Stromal cell of bone marrow (primary cell): ENCODE measurements around the gene CFAP141.
A peak's percentile ranks its signal among the peaks of the same experiment; 100 is the strongest.
"Not testable (repeated sequence)": the region's sequence is repeated elsewhere in the genome, so short reads cannot be mapped to it uniquely, and the experiment has no call there.

Experiments
- DNase-seq: peaks from one replicate; pipeline ENCODE4 v3.0.0-alpha.2; 2012; ENCODE audit warnings: low read depth

CFAP141 gene

GRCh38 chr1:154206196-154206595 lies at the start of gene CFAP141:
Gene CFAP141, minus strand, starts transcription at chr1:154206333. Its CDS starts 26 bp downstream, at chr1:154206307.
- no peak for DNase-seq

- no peak for DNase-seq
Observed at GRCh38 chr1:154253671-154254070, 47.5 kb upstream of the CFAP141 start.

DNA sequence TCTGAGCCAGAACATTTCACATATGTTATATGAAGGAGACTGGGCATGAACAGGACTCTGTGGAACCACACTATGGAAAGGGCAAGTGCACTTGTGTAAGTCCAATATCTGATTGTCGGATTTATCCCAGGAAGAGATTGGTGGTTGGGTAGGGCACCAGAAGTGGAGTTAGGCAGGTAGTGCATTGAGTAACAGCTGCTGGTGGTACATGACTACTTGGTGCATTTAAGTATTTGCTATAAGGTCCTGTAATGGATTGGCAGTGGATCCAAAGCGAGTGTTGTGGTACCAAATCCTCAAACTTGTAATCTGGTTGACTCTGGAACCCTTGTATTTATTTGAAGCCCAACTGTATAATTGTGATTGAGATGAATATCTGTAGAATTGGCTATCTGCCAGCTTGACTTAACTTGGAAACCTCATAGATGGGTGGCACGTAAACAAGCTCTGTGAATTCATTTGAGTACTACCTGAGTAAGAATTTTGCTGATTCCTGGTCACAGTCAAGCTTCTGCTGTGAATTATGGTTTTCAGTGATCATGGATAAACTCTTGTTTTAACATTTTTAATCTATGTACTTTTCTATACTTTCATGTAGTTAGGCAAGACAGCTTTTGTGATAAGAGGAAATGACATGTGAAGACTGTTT lies 35.7 kb upstream of the CFAP141 start:
- no peak for DNase-seq

DNA sequence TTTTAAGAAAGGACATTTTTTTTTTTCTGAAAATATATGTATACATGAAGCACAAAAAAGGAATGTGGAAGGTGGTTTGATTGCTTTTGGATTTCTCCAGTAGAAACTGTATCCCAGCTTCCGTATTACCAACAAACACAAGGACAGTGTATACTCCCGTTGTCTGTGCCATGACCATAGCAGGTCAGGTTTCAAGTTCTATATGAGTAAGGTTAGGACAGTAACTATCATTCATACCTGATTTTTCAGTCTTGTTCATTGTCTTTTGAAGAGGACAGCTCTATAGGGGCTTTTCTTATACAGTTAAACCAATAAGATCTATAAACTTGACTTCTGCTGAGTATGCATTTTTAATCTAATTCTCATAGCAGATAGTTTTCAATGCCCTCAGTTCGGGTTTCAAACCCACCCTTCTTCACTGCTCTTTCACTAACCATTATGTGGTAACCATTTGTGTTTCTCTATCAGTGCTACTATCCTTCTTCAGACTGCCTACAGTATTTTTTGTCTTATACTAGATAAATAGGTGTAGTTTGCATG lies 34.2 kb upstream of the CFAP141 start:
- DNase-seq, result no peak

- no peak for DNase-seq
Observed at GRCh38 chr1:154239491-154239890, 33.4 kb upstream of the CFAP141 start.

DNA sequence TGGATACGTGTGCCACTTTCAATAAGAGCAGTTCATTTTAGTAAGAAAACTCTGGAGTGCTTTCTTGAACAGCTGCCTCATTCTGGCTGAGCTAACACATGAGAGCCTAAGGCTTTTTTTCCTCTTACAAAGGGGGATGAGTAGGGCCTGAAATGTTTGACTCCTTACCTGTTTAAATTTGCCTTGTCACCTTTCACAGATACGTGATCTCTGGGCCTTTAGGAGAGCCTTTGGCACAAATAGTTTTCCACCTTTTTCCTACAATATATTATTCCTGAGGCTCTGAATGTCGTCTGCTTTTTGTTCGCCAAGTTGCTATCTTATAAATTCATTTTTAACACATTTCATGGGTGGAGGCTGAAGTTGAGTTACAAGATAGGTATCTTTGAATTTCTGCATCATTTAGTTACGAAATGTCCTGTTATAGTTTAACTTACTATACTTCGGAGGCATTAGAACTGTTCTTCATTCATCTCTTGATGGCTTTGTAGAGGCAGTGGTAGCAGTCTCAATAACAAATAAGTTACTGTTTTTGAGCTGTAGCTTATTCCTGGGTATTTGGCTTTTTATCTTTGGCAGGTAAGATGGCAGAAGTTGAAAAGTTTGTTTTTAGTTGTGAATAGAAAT lies 31.9 kb upstream of the CFAP141 start:
- DNase-seq, result no peak

DNA sequence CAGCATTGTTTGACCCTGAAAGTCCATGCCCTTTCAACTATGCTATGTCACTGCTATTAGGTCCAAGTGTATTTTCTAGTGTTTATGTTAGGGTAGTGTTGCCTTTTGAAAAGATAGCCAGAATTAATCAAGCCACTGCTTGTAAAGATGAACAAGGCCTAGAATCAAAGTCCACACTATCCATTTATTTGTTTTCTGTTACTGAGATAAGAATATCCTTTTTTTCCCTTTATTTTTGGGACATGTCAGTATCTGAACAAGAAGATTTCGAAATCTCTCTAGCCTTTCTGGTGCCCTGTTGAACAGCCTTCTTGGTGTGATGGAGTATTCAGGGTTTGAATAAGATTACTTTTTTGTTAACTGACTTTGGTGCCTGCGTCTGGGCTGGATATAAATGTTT lies 31.3 kb upstream of the CFAP141 start:
- no peak for DNase-seq

- DNase-seq, result no peak
Observed at GRCh38 chr1:154236855-154237254, 30.7 kb upstream of the CFAP141 start.

- DNase-seq, result not testable (repeated sequence)
Observed at GRCh38 chr1:154233127-154233526, 27.0 kb upstream of the CFAP141 start.

GRCh38 chr1:154231112-154231511 lies 25.0 kb upstream of the CFAP141 start:
- not testable (repeated sequence) for DNase-seq

GRCh38 chr1:154225370-154225769 lies 19.2 kb upstream of the CFAP141 start:
- no peak for DNase-seq

DNA sequence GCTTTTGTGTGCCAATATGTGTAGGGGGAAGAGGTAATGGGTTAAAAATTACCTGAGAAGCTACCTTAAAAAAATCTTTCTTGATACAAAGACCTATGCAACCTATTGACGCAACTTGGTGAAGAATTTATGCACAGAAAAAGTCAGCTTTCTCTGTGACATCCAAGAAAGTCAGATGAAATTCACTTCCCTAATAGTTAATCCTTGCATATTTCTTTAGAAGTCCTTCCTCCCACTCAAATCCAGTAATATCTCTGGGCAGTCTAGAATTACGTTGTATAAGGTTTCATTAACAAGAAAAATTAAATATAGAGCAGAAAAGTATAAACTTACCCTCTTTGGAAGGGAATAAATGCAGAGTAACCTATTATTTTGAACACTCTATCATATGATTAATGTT lies 17.5 kb upstream of the CFAP141 start:
- DNase-seq, result no peak

DNA sequence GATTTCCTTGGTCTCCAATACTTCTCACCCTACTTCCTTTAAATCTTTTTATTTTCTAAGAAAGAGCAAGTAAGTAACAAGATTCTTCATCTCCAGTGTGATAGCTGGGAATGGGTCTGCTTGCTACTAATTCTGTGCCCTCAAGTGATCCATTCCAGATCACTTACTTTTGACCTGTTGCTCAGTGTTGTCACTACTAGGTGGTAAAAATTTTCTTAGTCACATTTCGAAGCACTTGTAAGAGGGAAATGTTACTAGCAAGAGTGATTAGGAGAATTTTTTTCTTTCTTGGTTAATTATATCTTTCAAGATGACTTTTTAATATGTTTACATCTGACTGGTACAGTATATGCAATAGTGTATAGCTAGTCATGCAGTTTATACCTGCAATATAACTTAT lies 16.8 kb upstream of the CFAP141 start:
- no peak for DNase-seq

DNA sequence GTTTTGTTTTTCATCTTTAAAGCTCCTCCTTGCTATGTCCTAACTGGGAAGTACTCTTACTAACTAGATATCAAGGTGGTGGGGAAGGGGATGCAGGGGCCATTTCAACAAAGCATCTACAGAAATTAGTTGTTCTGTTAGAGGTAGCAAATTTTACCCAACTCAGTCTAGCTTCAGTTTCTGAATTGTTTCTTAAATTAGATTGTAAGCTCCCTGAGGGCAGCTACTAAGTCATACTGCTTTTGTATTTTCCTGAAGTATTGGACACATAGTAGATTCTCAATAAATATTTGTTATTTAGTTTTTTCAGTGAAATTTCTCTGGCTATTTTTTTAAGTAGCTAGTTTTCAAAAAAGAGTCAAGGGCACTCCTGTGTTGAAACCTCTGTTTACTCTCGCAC lies 16.4 kb upstream of the CFAP141 start:
- DNase-seq, result no peak

GRCh38 chr1:154221278-154222001 lies 15.3 kb upstream of the CFAP141 start:
- peak; percentile 26 for DNase-seq

DNA sequence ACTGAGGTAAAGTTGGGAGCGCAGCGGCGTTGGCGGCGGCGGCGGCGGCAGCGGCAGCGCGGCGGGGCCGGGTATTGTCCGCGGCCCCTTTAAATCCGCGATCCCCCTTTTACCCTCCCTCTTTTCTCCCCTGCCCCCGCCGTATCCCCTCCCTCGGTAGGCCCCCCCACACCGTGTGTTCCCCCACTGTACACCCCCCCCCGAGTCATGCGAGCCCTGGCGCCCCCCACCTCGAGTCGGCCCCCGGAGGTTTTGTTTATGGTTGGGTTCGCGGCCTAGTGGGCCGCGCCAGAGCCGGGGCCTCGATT lies 14.8 kb upstream of the CFAP141 start:
- no peak for DNase-seq

DNA sequence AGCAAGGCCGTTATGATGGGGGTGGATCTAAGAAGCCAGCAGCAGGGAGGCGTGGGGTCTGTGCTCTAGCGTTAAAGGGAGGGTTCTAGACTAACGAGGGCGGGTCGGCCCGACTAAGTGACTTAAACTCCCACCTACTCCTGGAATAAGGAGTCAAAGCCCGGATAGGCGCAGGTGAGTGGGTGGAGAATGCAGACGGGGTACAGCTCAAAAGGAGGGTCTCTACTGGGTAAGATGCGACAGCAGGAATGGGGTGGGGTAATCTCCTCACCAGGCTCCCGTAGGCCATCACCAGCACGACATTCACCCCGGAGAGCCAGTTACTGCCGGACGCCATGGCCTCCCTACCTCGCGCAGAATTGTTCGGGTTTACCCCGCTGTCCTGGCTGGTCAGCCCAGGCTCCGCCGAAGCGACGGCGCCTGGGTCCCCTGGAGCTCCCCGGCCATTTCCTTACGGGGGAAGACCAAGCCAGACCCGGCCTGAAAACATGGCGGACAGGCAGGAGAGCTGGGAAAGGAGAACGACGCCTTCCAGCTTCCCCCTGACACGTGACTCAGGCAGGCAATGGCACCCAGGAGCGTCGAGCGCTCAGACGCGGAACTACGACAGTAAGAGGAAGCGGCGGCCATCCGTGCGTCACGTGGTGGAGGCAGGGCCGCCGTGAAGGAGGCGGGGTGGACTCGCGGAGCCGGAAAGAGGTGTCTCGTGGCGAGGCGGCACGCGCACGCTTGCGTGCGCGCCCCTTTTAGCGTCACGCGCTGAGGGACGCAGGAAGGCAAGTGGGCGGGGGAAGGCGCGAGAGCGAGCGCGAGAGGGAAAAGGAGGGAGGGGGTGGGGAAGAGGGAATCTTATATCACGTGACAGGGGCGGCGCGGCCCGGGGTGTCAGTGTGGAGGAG lies 14.2 kb upstream of the CFAP141 start, which contains the start of gene UBAP2L:
UBAP2L (plus strand) TSS at position 885 of the 899 bp plus-strand sequence. CDS start 4,169 bp downstream, outside the sequence.
- peak; percentile 98 for DNase-seq

DNA sequence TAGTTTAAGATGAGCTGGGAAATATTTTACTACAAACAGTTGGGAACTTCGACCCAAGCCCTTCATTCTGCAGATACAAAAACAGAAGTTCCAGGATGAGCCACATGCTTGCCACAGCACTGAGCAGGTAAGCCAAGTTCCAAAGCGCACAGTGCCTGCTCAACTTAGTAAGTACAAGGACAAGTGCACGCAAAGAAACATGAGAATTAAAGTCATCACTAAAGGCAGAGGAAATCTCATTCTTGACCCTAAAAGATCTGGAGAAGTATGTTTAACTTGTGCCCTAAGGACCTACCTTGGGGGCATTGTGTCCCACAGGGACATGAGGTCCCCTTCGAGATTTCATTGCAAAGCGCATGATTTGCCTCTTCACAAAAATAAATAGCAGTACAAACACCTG lies 13.4 kb upstream of the CFAP141 start:
- DNase-seq, result no peak

GRCh38 chr1:154218545-154218944 lies 12.4 kb upstream of the CFAP141 start:
- no peak for DNase-seq

GRCh38 chr1:154213274-154213673 lies 7.1 kb upstream of the CFAP141 start:
- DNase-seq, result peak; percentile 15

DNA sequence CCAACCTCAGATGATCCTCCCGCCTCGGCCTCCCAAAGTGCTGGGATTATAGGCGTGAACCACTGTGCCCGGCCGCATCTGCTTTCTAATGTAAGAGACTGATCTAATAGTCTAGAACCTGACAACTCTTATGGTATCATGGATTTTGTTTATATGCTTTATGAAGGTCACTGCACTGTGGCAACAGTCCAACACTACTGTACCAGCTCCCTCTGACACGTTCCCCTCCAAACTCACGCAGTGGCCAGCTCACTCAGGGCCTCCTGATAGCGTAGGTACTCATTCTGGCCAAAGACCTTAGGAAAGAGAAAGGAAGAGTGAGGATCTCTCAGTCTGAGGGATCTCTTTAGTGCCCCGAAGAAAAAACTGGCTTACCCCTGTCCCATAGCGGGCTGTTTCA lies 6.0 kb upstream of the CFAP141 start:
- no peak for DNase-seq
